Heart left ventricle (tissue), 16 donors: ENCODE results near the gene OR11H12. TPM values are rescaled to one million over a fixed set of nuclear protein-coding genes. Genes with fewer than 3 reads are reported as not detected.
A peak's percentile ranks its signal among the peaks of the same experiment; 100 is the strongest.
"Not testable (repeated sequence)": the region's sequence is repeated elsewhere in the genome, so short reads cannot be mapped to it uniquely, and the experiment has no call there.

ENCODE experiments used
- ATAC-seq, 4 donors: fragments of 200-7000 bp; cut with Tn5 transposase; one replicate each; pipeline ENCODE4 v1.9.1; 2020 to 2022; ENCODE audit warnings: moderate library complexity in 4 of 4, mild to moderate bottlenecking in 3 of 4, moderate number of reproducible peaks in 1 of 4
- DNase-seq, 5 donors: peaks; one replicate each; pipeline ENCODE4 v3.0.0-alpha.2; 2020
- H3K27ac ChIP-seq, 12 donors: fragments of 200-600 bp; sonication (generic) in 4 of 12; one replicate each; pipeline versions ENCODE4 v1.5.0 to v1.8.0; 2016 to 2022; ENCODE audit warnings: mild to moderate bottlenecking in 2 of 12
- H3K27me3 ChIP-seq, 9 donors: fragments of 200-600 bp; sonication (generic) in 2 of 9; one replicate each; pipeline versions ENCODE4 v1.5.1 to v1.8.0; 2016 to 2022; ENCODE audit warnings: mild to moderate bottlenecking in 3 of 9
- H3K36me3 ChIP-seq, 9 donors: fragments of 200-600 bp; sonication (generic) in 2 of 9; one replicate each; pipeline versions ENCODE4 v1.5.0 to v1.8.0; 2018 to 2022; ENCODE audit warnings: mild to moderate bottlenecking in 2 of 9
- H3K4me1 ChIP-seq, 12 donors: fragments of 200-600 bp; sonication (generic) in 4 of 12; one replicate each; pipeline versions ENCODE4 v1.5.0 to v1.8.0; 2016 to 2022; ENCODE audit warnings: mild to moderate bottlenecking in 3 of 12
- H3K4me3 ChIP-seq, 12 donors: fragments of 200-600 bp; sonication (generic) in 4 of 12; one replicate each; pipeline versions ENCODE4 v1.5.0 to v1.8.0; 2017 to 2022; ENCODE audit warnings: mild to moderate bottlenecking in 9 of 12, moderate library complexity in 4 of 12
- H3K9me3 ChIP-seq, 12 donors: fragments of 200-600 bp; sonication (generic) in 4 of 12; one replicate each; pipeline versions ENCODE4 v1.5.0 to v1.8.0; 2016 to 2022; ENCODE audit warnings: mild to moderate bottlenecking in 1 of 12
- WGBS, 4 donors: extraction: QIAGEN DNeasy Blood & Tissue Kit in 2 of 4; methylation state at CpG; one replicate each; pipeline versions ENCODE4 v1.1.5 to v1.1.7; 2013 to 2018; 5-methylcytosine and 5-hydroxymethylcytosine counted together
- intact Hi-C, 10 donors: fragments of 100-400 bp; cut with DNase I; formaldehyde crosslinking; loops; one replicate each; pipeline versions ENCODE4 v1.11.1 to v1.14.2; 2022
- long read RNA-seq, 3 donors: library from polyadenylated mRNA; unstranded; transcript quantifications; one replicate each; pipeline ENCODE4 v2.0.0, GENCODE V29; 2020 to 2021
- polyA plus RNA-seq, 2 donors: library from polyadenylated mRNA; stranded (reverse); fragments of 200-250 nt; gene quantifications; one replicate each; pipeline ENCODE4 v1.2.3, GENCODE V29; 2013
- total RNA-seq, 9 donors: library from RNA; depleted of rRNA in 2 of 9; stranded (reverse); fragments of >200 nt in 2 of 9; fragmentation: NEBNext Ultra II Directional in 3 of 9; extraction: Animal tissue kit (Norgen Biotek cat#: 25700) in 3 of 9; gene quantifications; one replicate each; pipeline versions ENCODE4 v1.1.0 to v1.2.4, GENCODE V29; 2016 to 2023
- donor health status: ischemic (EF 13 %, LVEDD 7.1; RV severe dilation, severe dysfunction).
- donor health status: healthy with polysubstance abuse.
- donor health status: DM: no; HTN: yes; CAD: no.
- donor health status: DM: no; HTN: no; CAD: no.
- donor health status: ischemic (EF 25% LVEDD 6.9; RV normal size, moderate dysfunction).
- donor health status: ischemic (EF 25% LVEDD 5.7; RV mildly dilated, moderate dysfunction).
- donor health status: healthy.
- donor health status: DM: yes; HTN: yes; CAD: no.
- donor health status: ischemic (EF 35%, LVEDD 5.7; RV mildly dilated, moderate dysfunction).
- donor health status: nonischemic (EF 11% LVEDD 7.7; RV severe dilation, severe dysfunction).
- donor health status: DM: yes; HTN: yes; CAD: no.
- donor health status: PGD.
- donor health status: ischemic (EF 29% LVEDD 5.4; RV normal size, mild dysfunction).
- donor health status: nonischemic (EF 23%, LVEDD 6.1; RV moderate dilation, normal function).

The OR11H12 gene
- not detected for total RNA-seq
- polyA plus RNA-seq: not detected
- long read RNA-seq, donor 1: 0 reads
- long read RNA-seq, donor 2: 0 reads
- long read RNA-seq, donor 3: 0 reads

GRCh38 chr14:18600817-18601216 is at the start of gene OR11H12:
OR11H12 (plus strand) TSS chr14:18601117; CDS start chr14:18601117, 0 bp downstream.
- DNase-seq, H3K4me1 ChIP-seq, intact Hi-C loops, H3K4me3 ChIP-seq, H3K9me3 ChIP-seq, H3K27me3 ChIP-seq, ATAC-seq, H3K27ac ChIP-seq, H3K36me3 ChIP-seq: not testable (repeated sequence)
- WGBS, 4 donors: no CpG with 5 or more reads among the region's 3 CpGs

GRCh38 chr14:18582908-18583307 is 18.0 kb upstream of the OR11H12 start:
- H3K27ac ChIP-seq, H3K4me1 ChIP-seq, H3K4me3 ChIP-seq, H3K9me3 ChIP-seq, intact Hi-C loops, H3K27me3 ChIP-seq, ATAC-seq, H3K36me3 ChIP-seq: not testable (repeated sequence)
- 69 to 80% (median 72%) methylated on average over 1 to 21 of the region's 31 CpGs; no CpG with 5 or more reads in 1 of the 4 donors for WGBS, 4 donors
- DNase-seq: peak in 1 of 5 donors; percentile 7

- H3K27ac ChIP-seq, H3K36me3 ChIP-seq, H3K9me3 ChIP-seq, H3K4me1 ChIP-seq, H3K27me3 ChIP-seq, H3K4me3 ChIP-seq, ATAC-seq, intact Hi-C loops: not testable (repeated sequence)
- peak in 1 of 5 donors; percentile 35 for DNase-seq
- WGBS, 4 donors: 67 to 73% methylated on average over 7 to 18 of the region's 32 CpGs; no CpG with 5 or more reads in 2 of the 4 donors
Measured at GRCh38 chr14:18626610-18627213, 25.8 kb downstream of the OR11H12 start.

- H3K4me1 ChIP-seq, DNase-seq, H3K36me3 ChIP-seq, intact Hi-C loops, ATAC-seq, H3K27me3 ChIP-seq, H3K4me3 ChIP-seq, H3K27ac ChIP-seq, H3K9me3 ChIP-seq: not testable (repeated sequence)
- WGBS, 4 donors: no CpG with 5 or more reads among the region's 11 CpGs
Measured at GRCh38 chr14:18636066-18636465, 35.1 kb downstream of the OR11H12 start.

- H3K9me3 ChIP-seq, intact Hi-C loops, H3K36me3 ChIP-seq: not testable (repeated sequence)
Measured at GRCh38 chr14:18638032-18638431, 37.1 kb downstream of the OR11H12 start.

GRCh38 chr14:18638785-18639184 is 37.9 kb downstream of the OR11H12 start:
- H3K27me3 ChIP-seq, H3K27ac ChIP-seq, intact Hi-C loops, DNase-seq, H3K9me3 ChIP-seq, H3K4me3 ChIP-seq, H3K36me3 ChIP-seq, H3K4me1 ChIP-seq, ATAC-seq: not testable (repeated sequence)
- WGBS, 4 donors: 5 to 21% (median 12%) methylated on average over 2 to 3 of the region's 4 CpGs

More at GRCh38 chr14:18638032-18638431, 37.1 kb downstream of the OR11H12 start:
- not testable (repeated sequence) for H3K27ac ChIP-seq, H3K4me3 ChIP-seq, H3K27me3 ChIP-seq, ATAC-seq, DNase-seq, H3K4me1 ChIP-seq

- DNase-seq, H3K27me3 ChIP-seq, H3K36me3 ChIP-seq, intact Hi-C loops, H3K4me3 ChIP-seq, ATAC-seq, H3K4me1 ChIP-seq, H3K27ac ChIP-seq, H3K9me3 ChIP-seq: not testable (repeated sequence)
- WGBS, 4 donors: 52 to 74% (median 66%) methylated on average over 18 to 20 of the region's 45 CpGs
Measured at GRCh38 chr14:18646075-18646730, 45.3 kb downstream of the OR11H12 start.
